Subcutaneous adipose tissue (tissue), 4 donors: ENCODE data around the gene HIPK2. TPM values are rescaled to one million over a fixed set of nuclear protein-coding genes. Genes with fewer than 3 reads are reported as not detected.

Source experiments
- CTCF ChIP-seq: fragments of 450-650 bp; IDR thresholded peaks from one replicate; pipeline ENCODE4 v1.5.1; 2016; ENCODE audit warnings: low read depth, mild to moderate bottlenecking, control low read depth, antibody characterized with exemption, moderate library complexity
- total RNA-seq, 4 donors: library from RNA; depleted of rRNA; stranded (reverse); fragments of >200 nt; gene quantifications; one replicate each; pipeline ENCODE4 v1.1.0, GENCODE V29; 2016

Gene HIPK2
- total RNA-seq, 4 donors from 2014 or later: 30.4 to 89.8 (median 60.9) TPM

GRCh38 chr7:139570119-139570518 lies 207.7 kb downstream of the HIPK2 start:
- no peak for TF ChIP-seq CTCF

- TF ChIP-seq CTCF: no peak
Measured at GRCh38 chr7:139568813-139569490, 208.8 kb downstream of the HIPK2 start.

- TF ChIP-seq CTCF: no peak
Measured at GRCh38 chr7:139568346-139568675, 209.5 kb downstream of the HIPK2 start.

GRCh38 chr7:139567647-139568345 lies 210.0 kb downstream of the HIPK2 start:
- TF ChIP-seq CTCF: no peak

GRCh38 chr7:139566736-139567646 lies 210.8 kb downstream of the HIPK2 start:
- no peak for TF ChIP-seq CTCF

- no peak for TF ChIP-seq CTCF
Measured at GRCh38 chr7:139566075-139566474, 211.7 kb downstream of the HIPK2 start.

GRCh38 chr7:139563856-139564255 lies 213.9 kb downstream of the HIPK2 start:
- TF ChIP-seq CTCF: no peak
